IMR-90 (cell line): Measurements from ENCODE around the gene KCNJ6. TPM values are rescaled to one million over a fixed set of nuclear protein-coding genes. Genes with fewer than 3 reads are reported as not detected.
A peak's percentile ranks its signal among the peaks of the same experiment; 100 is the strongest.

Source experiments
- ATAC-seq: fragments of 200-7000 bp; cut with Tn5 transposase; 2 replicates; pipeline ENCODE4 v1.9.1; 2020; ENCODE audit warnings: low read depth, mild to moderate bottlenecking, moderate library complexity
- BruUV-seq: library from RNA; stranded (reverse); fragments of 400-500 nt; replicated peaks from 2 replicates; lab custom pipeline; 2021; lab: Mats Ljungman, UMichigan
- CTCF ChIA-PET: fragments of 300-600 bp; formaldehyde crosslinking; extraction: SDS; loops from one replicate; lab custom pipeline; 2021; ENCODE audit warnings: antibody characterized with exemption; lab: Yijun Ruan, JAX
- POLR2A ChIA-PET: fragments of 300-600 bp; sonication (Branson Sonifier 250); formaldehyde crosslinking; loops from one replicate; lab custom pipeline; 2022; ENCODE audit warnings: antibody characterized with exemption; ENCODE audit not compliant: unreplicated experiment; lab: Charles Lee
- DNase-seq: peaks from one replicate; pipeline ENCODE4 v3.0.0; 2013
- H2AFZ ChIP-seq: replicated peaks from 2 replicates; pipeline ENCODE3; 2013; ENCODE audit warnings: low read length, mild to moderate bottlenecking; ENCODE audit not compliant: poor library complexity
- H2AK5ac ChIP-seq: 2 replicates; pipeline ENCODE4 v1.6.1; 2013; ENCODE audit warnings: low read depth, low read length, inconsistent platforms
- H2AK9ac ChIP-seq: replicated peaks from 2 replicates; pipeline ENCODE3; 2013; ENCODE audit warnings: mild to moderate bottlenecking, low read depth, low read length, moderate library complexity; ENCODE audit not compliant: poor library complexity
- H2BK120ac ChIP-seq: 2 replicates; pipeline ENCODE4 v1.6.1; 2013; ENCODE audit warnings: low read depth, low read length, inconsistent platforms
- H2BK15ac ChIP-seq: 3 replicates; pipeline ENCODE4 v1.6.1; 2013; ENCODE audit warnings: low read depth, low read length, inconsistent platforms
- H2BK20ac ChIP-seq: 2 replicates; pipeline ENCODE4 v1.6.1; 2013; ENCODE audit warnings: low read depth, mild to moderate bottlenecking, inconsistent platforms, low read length, moderate library complexity
- H2BK5ac ChIP-seq: 2 replicates; pipeline ENCODE4 v1.6.1; 2013; ENCODE audit warnings: mild to moderate bottlenecking, low read depth, low read length, inconsistent platforms; ENCODE audit not compliant: poor library complexity, severe bottlenecking
- H3K14ac ChIP-seq: replicated peaks from 2 replicates; pipeline ENCODE4 v1.6.1; 2013; ENCODE audit warnings: low read depth, low read length, inconsistent platforms
- H3K18ac ChIP-seq: 2 replicates; pipeline ENCODE4 v1.6.1; 2013; ENCODE audit warnings: low read depth, low read length, control low read depth
- H3K23ac ChIP-seq: 2 replicates; pipeline ENCODE4 v1.6.1; 2013; ENCODE audit warnings: low read depth, low read length, inconsistent platforms
- H3K27ac ChIP-seq: 2 replicates; pipeline ENCODE4 v1.5.1; 2013; ENCODE audit warnings: mild to moderate bottlenecking, control low read depth, low read length; ENCODE audit not compliant: insufficient read depth
- H3K27me3 ChIP-seq: 2 replicates; pipeline ENCODE4 v1.6.1; 2013; ENCODE audit warnings: low read length; ENCODE audit not compliant: control insufficient read depth, insufficient read depth
- H3K36me3 ChIP-seq: 2 replicates; pipeline ENCODE4 v1.6.1; 2013; ENCODE audit warnings: low read length, mixed read lengths; ENCODE audit not compliant: control insufficient read depth, insufficient read depth
- H3K4ac ChIP-seq: 2 replicates; pipeline ENCODE4 v1.6.1; 2013; ENCODE audit warnings: low read depth, low read length, inconsistent platforms
- H3K4me1 ChIP-seq: 2 replicates; pipeline ENCODE4 v1.6.1; 2013; ENCODE audit warnings: low read length, mixed read lengths; ENCODE audit not compliant: control insufficient read depth, insufficient read depth
- H3K4me2 ChIP-seq: 2 replicates; pipeline ENCODE4 v1.6.1; 2013; ENCODE audit warnings: low read depth, mild to moderate bottlenecking, control low read depth, low read length, moderate library complexity
- H3K4me3 ChIP-seq: 2 replicates; pipeline ENCODE4 v1.5.1; 2013; ENCODE audit warnings: low read depth, mild to moderate bottlenecking, control low read depth, low read length, moderate library complexity; ENCODE audit not compliant: insufficient read depth
- H3K56ac ChIP-seq: 2 replicates; pipeline ENCODE4 v1.6.1; 2013; ENCODE audit warnings: low read length, inconsistent platforms; ENCODE audit not compliant: insufficient read depth; ENCODE audit errors: extremely low read depth
- H3K79me1 ChIP-seq, 2 experiments: 2 replicates each; pipeline ENCODE4 v1.6.1; 2013; ENCODE audit warnings: low read length in 2 of 2, inconsistent platforms in 1 of 2, low read depth in 1 of 2
- H3K9ac ChIP-seq: 2 replicates; pipeline ENCODE4 v1.6.1; 2013; ENCODE audit warnings: low read depth, low read length, control low read depth
- H3K9me1 ChIP-seq: 2 replicates; pipeline ENCODE4 v1.6.1; 2013; ENCODE audit warnings: low read length, inconsistent platforms; ENCODE audit not compliant: insufficient read depth
- H3K9me3 ChIP-seq: 2 replicates; pipeline ENCODE4 v1.6.1; 2013; ENCODE audit warnings: low read length; ENCODE audit not compliant: control insufficient read depth, insufficient read depth
- H4K20me1 ChIP-seq: 2 replicates; pipeline ENCODE4 v1.6.1; 2013; ENCODE audit warnings: low read length, inconsistent platforms; ENCODE audit not compliant: insufficient read depth
- H4K5ac ChIP-seq: 2 replicates; pipeline ENCODE4 v1.6.1; 2013; ENCODE audit warnings: mild to moderate bottlenecking, low read depth, low read length, control low read depth
- H4K8ac ChIP-seq, 2 experiments: 2 replicates each; pipeline ENCODE4 v1.6.1; 2013; ENCODE audit warnings: low read depth in 2 of 2, low read length in 2 of 2, control low read depth in 1 of 2, inconsistent platforms in 1 of 2
- H4K91ac ChIP-seq: 2 replicates; pipeline ENCODE4 v1.6.1; 2013; ENCODE audit warnings: low read depth, low read length, inconsistent platforms; ENCODE audit not compliant: insufficient read depth
- CEBPB ChIP-seq: IDR thresholded peaks from 2 replicates; pipeline ENCODE4 v1.6.1; 2012; ENCODE audit warnings: low read depth, low read length, improper control_type of control experiment
- FOS ChIP-seq: fragments of 150-350 bp; IDR thresholded peaks from 2 replicates; pipeline ENCODE4 v1.6.1; 2016; ENCODE audit warnings: low read depth, low read length
- MAZ ChIP-seq: IDR thresholded peaks from 2 replicates; pipeline ENCODE4 v1.6.1; 2012; ENCODE audit warnings: low read depth, mild to moderate bottlenecking, low read length, improper control_type of control experiment, moderate library complexity, borderline replicate concordance
- MXI1 ChIP-seq: IDR thresholded peaks from 2 replicates; pipeline ENCODE4 v1.6.1; 2012; ENCODE audit warnings: low read depth, mild to moderate bottlenecking, low read length, moderate library complexity, borderline replicate concordance
- NFE2L2 ChIP-seq: fragments of 150-350 bp; IDR thresholded peaks from 2 replicates; pipeline ENCODE4 v1.6.1; 2016; ENCODE audit warnings: low read depth, mild to moderate bottlenecking, low read length
- POLR2A ChIP-seq: IDR thresholded peaks from 2 replicates; pipeline ENCODE4 v1.6.1; 2012; ENCODE audit warnings: mild to moderate bottlenecking, low read depth, low read length
- RFX5 ChIP-seq: IDR thresholded peaks from 2 replicates; pipeline ENCODE4 v1.8.0; 2012; ENCODE audit warnings: low read depth, mild to moderate bottlenecking, low read length, moderate library complexity
- SMC3 ChIP-seq: fragments of 150-350 bp; IDR thresholded peaks from 2 replicates; pipeline ENCODE4 v1.6.1; 2016; ENCODE audit warnings: low read depth, mild to moderate bottlenecking, antibody characterized with exemption, low read length, moderate library complexity
- USF2 ChIP-seq: fragments of 150-350 bp; IDR thresholded peaks from 2 replicates; pipeline ENCODE4 v1.6.1; 2017; ENCODE audit warnings: mild to moderate bottlenecking, antibody characterized with exemption, low read length, low read depth
- dilution Hi-C: fragments of 300-500 bp; cut with HindIII; formaldehyde crosslinking; loops from one replicate; pipeline ENCODE4 v1.14.3; 2018; ENCODE audit warnings: low sequenced_read_pairs; ENCODE audit not compliant: unreplicated experiment
- in situ Hi-C: fragments of 300-500 bp; cut with MboI; formaldehyde crosslinking; loops from 3 replicates; pipeline ENCODE4 v1.14.3; 2019; ENCODE audit warnings: low sequenced_read_pairs, inconsistent platforms, mixed read lengths
- intact Hi-C: fragments of 100-400 bp; cut with micrococcal nuclease; formaldehyde crosslinking; loops from 2 replicates; pipeline ENCODE4 v1.10.0; 2022
- polyA plus RNA-seq, 3 experiments: library from polyadenylated mRNA; depleted of rRNA; stranded (reverse); fragments of >200 nt; gene quantifications; 2 replicates each; pipeline ENCODE4 v1.2.3, GENCODE V29; 2012; ENCODE audit warnings: low replicate concordance in 1 of 3
- total RNA-seq: library from RNA; depleted of rRNA; stranded (reverse); fragments of >200 nt; gene quantifications from 2 replicates; pipeline ENCODE4 v1.2.3, GENCODE V29; 2012
- TF ChIP-seq, protein P1 (sequence below): conservative IDR thresholded peaks from 2 replicates; pipeline ENCODE4 v1.5.1; 2012; ENCODE audit warnings: mild to moderate bottlenecking, low read depth, low read length, improper control_type of control experiment

Gene KCNJ6
- total and polyA plus RNA-seq, 2 of the 4 experiments (the other 2 are of a cell fraction), result under 0.01 to 0.02 TPM

GRCh38 chr21:37605006-37605405, 311.3 kb downstream of the KCNJ6 start:
- no peak overlapping the region for H3K14ac ChIP-seq
- no peaks in the 10 kb centered on the region for H3K9me3 ChIP-seq
- peak overlapping the region; percentile 22 for H2BK5ac ChIP-seq
- H3K9me1 ChIP-seq, result 0 out of 2 replicates have a peak, but pooled peaks cover 2% of the 10 kb centered on the region
- ChIA-PET CTCF (no interaction called here), POLR2A (no interaction called here)
- H4K91ac ChIP-seq, result no peak overlapping the region
- H3K79me1 ChIP-seq, result no peaks in the 10 kb centered on the region
- no peak overlapping the region for H3K4ac ChIP-seq
- no peak overlapping the region for H2BK20ac ChIP-seq
- TF ChIP-seq USF2, result no peak
- no peak for TF ChIP-seq MXI1
- TF ChIP-seq NFE2L2, result no peak
- no peak for TF ChIP-seq RFX5
- no peak for TF ChIP-seq FOS
- no peak for TF ChIP-seq POLR2A
- TF ChIP-seq SMC3, result no peak
- TF ChIP-seq MAZ, result no peak
- TF ChIP-seq CEBPB, result no peak
- TF ChIP-seq, protein P1, sequence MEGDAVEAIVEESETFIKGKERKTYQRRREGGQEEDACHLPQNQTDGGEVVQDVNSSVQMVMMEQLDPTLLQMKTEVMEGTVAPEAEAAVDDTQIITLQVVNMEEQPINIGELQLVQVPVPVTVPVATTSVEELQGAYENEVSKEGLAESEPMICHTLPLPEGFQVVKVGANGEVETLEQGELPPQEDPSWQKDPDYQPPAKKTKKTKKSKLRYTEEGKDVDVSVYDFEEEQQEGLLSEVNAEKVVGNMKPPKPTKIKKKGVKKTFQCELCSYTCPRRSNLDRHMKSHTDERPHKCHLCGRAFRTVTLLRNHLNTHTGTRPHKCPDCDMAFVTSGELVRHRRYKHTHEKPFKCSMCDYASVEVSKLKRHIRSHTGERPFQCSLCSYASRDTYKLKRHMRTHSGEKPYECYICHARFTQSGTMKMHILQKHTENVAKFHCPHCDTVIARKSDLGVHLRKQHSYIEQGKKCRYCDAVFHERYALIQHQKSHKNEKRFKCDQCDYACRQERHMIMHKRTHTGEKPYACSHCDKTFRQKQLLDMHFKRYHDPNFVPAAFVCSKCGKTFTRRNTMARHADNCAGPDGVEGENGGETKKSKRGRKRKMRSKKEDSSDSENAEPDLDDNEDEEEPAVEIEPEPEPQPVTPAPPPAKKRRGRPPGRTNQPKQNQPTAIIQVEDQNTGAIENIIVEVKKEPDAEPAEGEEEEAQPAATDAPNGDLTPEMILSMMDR, result no peak
- dilution Hi-C loops, result no loop called here
- H4K5ac ChIP-seq, result no peak overlapping the region
- H3K4me1 ChIP-seq, result no peaks in the 10 kb centered on the region
- no peak overlapping the region for H2BK15ac ChIP-seq
- no peak for ATAC-seq
- DNase-seq, result no peak
- H3K18ac ChIP-seq, result no peak overlapping the region
- H3K56ac ChIP-seq, result no peak overlapping the region
- no peak overlapping the region for H2AK9ac ChIP-seq
- intact Hi-C loops, result no loop called here
- H2BK120ac ChIP-seq, result no peak overlapping the region
- H3K23ac ChIP-seq, result no peak overlapping the region
- H2AFZ ChIP-seq, result no peak overlapping the region
- in situ Hi-C loops, result no loop called here
- no peak overlapping the region for H4K8ac ChIP-seq
- no peak overlapping the region for H2AK5ac ChIP-seq
- H4K20me1 ChIP-seq, result no peaks in the 10 kb centered on the region
- BruUV-seq, result no TSS peak
- H3K27ac ChIP-seq, result no peak overlapping the region
- no peak overlapping the region for H3K4me2 ChIP-seq
- no peak overlapping the region for H3K4me3 ChIP-seq
- H3K9ac ChIP-seq, result no peak overlapping the region
- no peaks in the 10 kb centered on the region for H3K36me3 ChIP-seq
- peaks cover 34% of the 10 kb centered on the region for H3K27me3 ChIP-seq
